ENCODE measurements around the gene SKI. TPM values are rescaled to one million over a fixed set of nuclear protein-coding genes. Genes with fewer than 3 reads are reported as not detected.
A peak's percentile ranks its signal among the peaks of the same experiment; 100 is the strongest.

SKI gene
- total RNA-seq, 3 donors from 2014 or later = 22.1 to 33.8 (median 26.7) TPM

DNA sequence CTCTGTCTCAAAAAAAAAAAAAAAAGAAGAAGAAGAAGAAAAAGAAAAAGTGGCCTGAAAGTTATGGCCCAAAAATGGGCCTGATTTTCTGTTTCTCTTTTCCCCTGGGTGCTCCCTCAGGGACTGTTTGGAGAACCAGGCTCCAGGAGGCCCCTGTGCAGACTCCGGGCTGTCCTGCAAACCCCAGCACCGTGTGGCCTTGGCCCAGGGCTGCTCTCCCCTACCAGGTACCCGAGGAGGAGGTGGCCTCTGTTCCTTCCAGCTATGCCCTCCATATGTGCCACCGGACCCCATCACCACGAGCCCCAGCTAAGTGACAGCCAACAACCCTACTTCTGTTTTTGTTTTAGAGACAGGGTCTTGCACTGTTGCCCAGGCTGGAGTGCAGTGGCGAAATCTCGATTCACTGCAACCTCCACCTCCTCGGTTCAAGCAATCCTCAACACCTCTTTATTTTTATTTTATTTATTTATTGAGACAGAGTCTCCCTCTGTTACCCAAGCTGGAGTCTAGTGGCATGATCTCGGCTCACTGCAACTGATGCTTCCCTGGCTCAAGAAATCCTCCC is 26.0 kb upstream of the SKI start:
- Histone ChIP-seq H3K4me3 (no peak overlapping the region), H3K36me3 (no peaks in the 10 kb centered on the region), H3K4me1 (peaks cover 4 to 5% of the 10 kb centered on the region in 2 donors), H3K27me3 (no peaks in the 10 kb centered on the region), H3K9me3 (no peaks in the 10 kb centered on the region), H3K27ac (no peak overlapping the region)
- no peak for DNase-seq (ENCODE audit: low spot score in 2 of 2)
- TF ChIP-seq, protein P1, sequence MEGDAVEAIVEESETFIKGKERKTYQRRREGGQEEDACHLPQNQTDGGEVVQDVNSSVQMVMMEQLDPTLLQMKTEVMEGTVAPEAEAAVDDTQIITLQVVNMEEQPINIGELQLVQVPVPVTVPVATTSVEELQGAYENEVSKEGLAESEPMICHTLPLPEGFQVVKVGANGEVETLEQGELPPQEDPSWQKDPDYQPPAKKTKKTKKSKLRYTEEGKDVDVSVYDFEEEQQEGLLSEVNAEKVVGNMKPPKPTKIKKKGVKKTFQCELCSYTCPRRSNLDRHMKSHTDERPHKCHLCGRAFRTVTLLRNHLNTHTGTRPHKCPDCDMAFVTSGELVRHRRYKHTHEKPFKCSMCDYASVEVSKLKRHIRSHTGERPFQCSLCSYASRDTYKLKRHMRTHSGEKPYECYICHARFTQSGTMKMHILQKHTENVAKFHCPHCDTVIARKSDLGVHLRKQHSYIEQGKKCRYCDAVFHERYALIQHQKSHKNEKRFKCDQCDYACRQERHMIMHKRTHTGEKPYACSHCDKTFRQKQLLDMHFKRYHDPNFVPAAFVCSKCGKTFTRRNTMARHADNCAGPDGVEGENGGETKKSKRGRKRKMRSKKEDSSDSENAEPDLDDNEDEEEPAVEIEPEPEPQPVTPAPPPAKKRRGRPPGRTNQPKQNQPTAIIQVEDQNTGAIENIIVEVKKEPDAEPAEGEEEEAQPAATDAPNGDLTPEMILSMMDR (IDR thresholded peaks at IDR 0.05) = no peak
- TF ChIP-seq POLR2AphosphoS5 (IDR thresholded peaks at IDR 0.05) (no peak), POLR2A (IDR thresholded peaks at IDR 0.05) (no peak)
- intact Hi-C loops (cut with DNase I; ENCODE audit: low total_unique reads) = no loop called here

DNA sequence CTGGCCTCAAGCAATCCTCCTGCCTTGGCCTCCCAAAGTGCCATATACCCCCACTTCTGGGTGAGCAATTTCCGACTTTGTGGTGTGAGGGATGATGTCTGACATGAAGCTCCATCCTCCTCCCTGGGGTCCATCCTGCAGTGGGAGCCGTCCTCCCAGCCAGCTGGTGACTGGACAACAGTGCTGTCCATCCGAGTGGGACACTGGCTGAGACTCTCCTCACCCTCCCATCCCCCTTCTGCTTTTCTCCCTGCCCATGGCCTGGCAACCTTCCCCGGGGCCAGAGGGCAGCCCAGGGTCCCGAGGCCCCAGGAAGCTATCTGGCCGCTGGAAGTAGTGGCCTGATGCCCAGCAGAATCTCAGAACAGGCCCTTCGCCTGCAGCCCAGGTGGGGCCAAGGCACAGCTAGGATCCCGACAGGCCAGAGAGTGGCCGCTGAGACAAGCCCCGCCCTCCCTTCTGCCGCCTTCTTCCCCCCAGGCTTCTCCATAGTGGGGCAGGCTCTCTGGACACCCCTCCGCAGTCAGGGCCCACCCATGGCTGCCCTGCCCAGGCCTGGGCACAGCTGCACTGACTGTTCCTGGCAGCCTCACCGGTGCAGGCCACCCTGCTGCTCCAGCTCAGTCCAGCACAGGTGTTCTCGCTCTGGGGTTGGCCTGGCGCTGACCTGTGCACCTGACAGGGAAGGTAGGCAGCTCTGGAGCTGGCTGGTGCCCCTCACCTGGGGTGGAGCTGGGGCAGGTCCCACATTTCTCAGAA is 25.1 kb upstream of the SKI start:
- Histone ChIP-seq H3K4me3 (no peak overlapping the region), H3K27ac (peak overlapping the region in 1 of 2 donors; percentile 94), H3K27me3 (no peaks in the 10 kb centered on the region), H3K9me3 (no peaks in the 10 kb centered on the region), H3K36me3 (no peaks in the 10 kb centered on the region), H3K4me1 (peaks cover 6% of the 10 kb centered on the region in 2 donors)
- DNase-seq (ENCODE audit: low spot score in 2 of 2) = no peak
- intact Hi-C loops (cut with DNase I; ENCODE audit: low total_unique reads) = no loop called here
- TF ChIP-seq, protein P1 (IDR thresholded peaks at IDR 0.05) = no peak
- TF ChIP-seq POLR2A (IDR thresholded peaks at IDR 0.05) = no peak
- no peak for TF ChIP-seq POLR2AphosphoS5 (IDR thresholded peaks at IDR 0.05)

DNA sequence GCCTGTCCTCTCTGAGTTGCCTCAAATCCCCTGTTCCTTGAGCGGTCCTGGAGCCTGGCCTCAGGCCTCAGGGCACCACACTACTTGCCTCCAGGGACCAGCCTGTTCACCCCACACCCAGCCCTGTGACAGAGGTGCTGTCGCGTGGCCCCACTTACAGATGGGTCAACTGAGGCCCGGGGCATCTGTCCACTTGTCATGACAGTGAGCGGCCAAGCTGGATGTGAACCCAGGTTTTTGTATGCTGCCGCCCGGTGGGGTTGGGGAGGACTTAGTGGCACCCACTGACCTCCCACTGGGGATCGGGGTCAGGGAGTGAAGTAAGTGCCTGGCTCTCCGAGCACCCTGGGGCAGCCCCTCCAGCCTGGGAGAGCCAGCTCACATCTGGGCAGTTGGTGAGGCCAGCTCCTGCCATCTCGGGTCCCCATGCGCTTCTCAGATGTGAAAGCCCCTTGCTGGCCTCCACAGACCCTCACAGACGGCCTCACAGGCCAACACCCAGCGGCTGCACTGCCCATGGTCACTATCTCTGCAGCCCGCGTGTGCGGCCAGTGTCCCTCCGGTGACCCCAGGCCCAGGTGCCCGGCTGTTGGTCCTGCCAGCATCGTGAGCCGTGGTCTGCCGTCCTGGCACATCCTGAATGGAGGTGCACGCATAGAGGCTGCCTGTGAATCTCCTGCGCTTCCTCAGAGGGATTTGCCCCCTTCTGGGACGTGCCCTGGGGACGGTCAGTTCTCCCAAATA is 24.3 kb upstream of the SKI start:
- Histone ChIP-seq H3K27me3 (no peaks in the 10 kb centered on the region), H3K4me1 (peaks cover 12 to 14% of the 10 kb centered on the region in 2 donors), H3K4me3 (peak overlapping the region; percentile 47 to 76 (median 51)), H3K27ac (peak overlapping the region; percentile 81 to 94), H3K9me3 (no peaks in the 10 kb centered on the region), H3K36me3 (no peaks in the 10 kb centered on the region)
- no peak for TF ChIP-seq POLR2AphosphoS5 (IDR thresholded peaks at IDR 0.05)
- TF ChIP-seq, protein P1 (IDR thresholded peaks at IDR 0.05) = no peak
- no peak for TF ChIP-seq POLR2A (IDR thresholded peaks at IDR 0.05)
- DNase-seq (ENCODE audit: low spot score in 2 of 2) = no peak
- intact Hi-C loops (cut with DNase I; ENCODE audit: low total_unique reads) = no loop called here

DNA sequence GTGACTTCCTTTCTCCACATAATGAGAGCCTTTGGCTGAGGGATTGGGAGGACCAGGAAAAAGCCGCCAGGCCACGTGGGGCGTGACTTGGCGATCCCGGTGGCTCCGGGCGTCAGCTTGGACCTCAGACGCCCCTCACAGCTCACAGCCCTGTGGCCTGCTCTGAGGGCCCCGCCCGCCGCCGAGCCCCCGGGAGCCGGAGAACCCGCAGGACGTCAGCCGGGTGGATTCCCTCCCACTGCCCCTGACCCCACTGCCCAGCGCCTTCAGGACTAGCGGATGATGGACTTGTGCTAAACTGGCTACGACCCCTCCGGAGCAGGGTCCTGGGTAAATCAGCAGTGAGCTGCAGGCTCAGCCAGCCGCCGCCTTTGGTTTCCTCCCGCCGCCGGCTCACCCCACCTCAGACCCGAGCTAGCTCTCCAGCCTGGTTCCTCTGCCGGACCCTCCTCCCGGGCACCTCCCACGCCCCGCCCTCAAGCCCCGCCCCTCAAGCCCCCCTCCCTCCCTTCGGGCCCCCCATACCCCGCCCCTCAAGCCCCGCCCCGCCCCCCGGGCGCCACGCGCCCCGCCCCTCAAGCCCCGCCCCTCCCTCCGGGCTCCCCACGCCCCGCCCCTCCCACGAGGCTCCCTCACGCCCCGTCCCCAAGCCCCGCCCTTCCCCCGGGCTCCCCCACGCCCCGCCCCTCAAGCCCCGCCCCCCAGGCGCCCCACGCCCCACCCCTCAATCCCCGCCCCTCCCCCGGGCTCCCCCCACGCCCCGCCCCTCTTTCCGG is 23.5 kb upstream of the SKI start:
- Histone ChIP-seq H3K9me3 (no peaks in the 10 kb centered on the region), H3K27ac (peak overlapping the region; percentile 81 to 94), H3K27me3 (no peaks in the 10 kb centered on the region), H3K4me3 (peak overlapping the region; percentile 47 to 76 (median 51)), H3K4me1 (peaks cover 12 to 15% of the 10 kb centered on the region in 2 donors), H3K36me3 (no peaks in the 10 kb centered on the region)
- TF ChIP-seq POLR2A (IDR thresholded peaks at IDR 0.05) = no peak
- TF ChIP-seq, protein P1 (IDR thresholded peaks at IDR 0.05) = no peak
- peak in 2 of 3 donors; percentile 32 to 40 for TF ChIP-seq POLR2AphosphoS5 (IDR thresholded peaks at IDR 0.05)
- intact Hi-C loops (cut with DNase I; ENCODE audit: low total_unique reads) = loop anchor here (5.0 kb wide), 1 partner anchor 188 kb away; the partner anchor contains the start of genes MORN1 and RER1
- DNase-seq (ENCODE audit: low spot score in 2 of 2) = peak in 1 of 2 donors; percentile 75

Data from breast epithelium (tissue), 4 donors.